Activated B cell treated with CpG ODN at 0.5 μM for 24 hours (primary cell): ENCODE measurements around the gene ERGIC1. TPM values are rescaled to one million over a fixed set of nuclear protein-coding genes. Genes with fewer than 3 reads are reported as not detected.

Experiments
- ATAC-seq: fragments of 200-7000 bp; cut with Tn5 transposase; one replicate; pipeline ENCODE4 v1.10.0; 2021; ENCODE audit warnings: low read depth, mild to moderate bottlenecking, moderate library complexity
- CTCF ChIA-PET: fragments of 350-600 bp; sonication (Branson Sonifier 250); formaldehyde crosslinking; loops from one replicate; lab custom pipeline; 2021; ENCODE audit warnings: antibody characterized with exemption; lab: Charles Lee
- POLR2A ChIA-PET: fragments of 350-600 bp; sonication (Branson Sonifier 250); formaldehyde crosslinking; loops from one replicate; lab custom pipeline; 2021; ENCODE audit warnings: antibody characterized with exemption; lab: Charles Lee
- DNase-seq: peaks from one replicate; pipeline ENCODE4 v3.0.0; 2022
- H3K27ac Mint-ChIP-seq: one replicate; pipeline ENCODE4 v1.8.0; 2020; ENCODE audit warnings: mixed read lengths
- H3K27me3 Mint-ChIP-seq: one replicate; pipeline ENCODE4 v1.8.0; 2021; ENCODE audit warnings: mixed read lengths
- H3K36me3 Mint-ChIP-seq: one replicate; pipeline ENCODE4 v1.8.0; 2021; ENCODE audit warnings: low read depth, mixed read lengths
- H3K4me1 Mint-ChIP-seq: one replicate; pipeline ENCODE4 v1.8.0; 2021; ENCODE audit warnings: mixed read lengths
- H3K4me3 Mint-ChIP-seq: one replicate; pipeline ENCODE4 v1.8.0; 2020; ENCODE audit warnings: mild to moderate bottlenecking, mixed read lengths
- H3K9me3 Mint-ChIP-seq: one replicate; pipeline ENCODE4 v1.8.0; 2020; ENCODE audit warnings: mixed read lengths
- intact Hi-C: fragments of 100-400 bp; cut with micrococcal nuclease; formaldehyde crosslinking; loops from one replicate; pipeline ENCODE4 v1.15.1; 2024
- total RNA-seq: library from RNA; stranded (reverse); gene quantifications from 2 replicates; pipeline ENCODE4 v1.2.3, GENCODE V29; 2022
- TF ChIP-seq, protein P1 (sequence below): fragments of 200-600 bp; IDR thresholded peaks from one replicate; pipeline ENCODE4 v1.8.0; 2022; ENCODE audit warnings: antibody characterized with exemption, mild to moderate bottlenecking

ERGIC1 gene
- total RNA-seq, 1 donor from 2014 or later, result 72.5 TPM

- H3K4me3 Mint-ChIP-seq, result no peak overlapping the region
- ChIA-PET POLR2A (interaction anchor here (0.6 to 1.7 kb wide), 4 partner anchors 12 to 25 kb away, joined by 5 to 10 read pairs (median 8); partner anchors contain the start of gene DUSP1), CTCF (interaction anchor here (1.1 kb wide), 1 partner anchor 17 kb away, joined by 3 read pairs; no protein-coding TSS in a partner anchor)
- intact Hi-C loops, result no loop called here
- peaks cover 14% of the 10 kb centered on the region for H3K4me1 Mint-ChIP-seq
- peak; percentile 18 for ATAC-seq
- no peak overlapping the region for H3K27ac Mint-ChIP-seq
- TF ChIP-seq, protein P1, sequence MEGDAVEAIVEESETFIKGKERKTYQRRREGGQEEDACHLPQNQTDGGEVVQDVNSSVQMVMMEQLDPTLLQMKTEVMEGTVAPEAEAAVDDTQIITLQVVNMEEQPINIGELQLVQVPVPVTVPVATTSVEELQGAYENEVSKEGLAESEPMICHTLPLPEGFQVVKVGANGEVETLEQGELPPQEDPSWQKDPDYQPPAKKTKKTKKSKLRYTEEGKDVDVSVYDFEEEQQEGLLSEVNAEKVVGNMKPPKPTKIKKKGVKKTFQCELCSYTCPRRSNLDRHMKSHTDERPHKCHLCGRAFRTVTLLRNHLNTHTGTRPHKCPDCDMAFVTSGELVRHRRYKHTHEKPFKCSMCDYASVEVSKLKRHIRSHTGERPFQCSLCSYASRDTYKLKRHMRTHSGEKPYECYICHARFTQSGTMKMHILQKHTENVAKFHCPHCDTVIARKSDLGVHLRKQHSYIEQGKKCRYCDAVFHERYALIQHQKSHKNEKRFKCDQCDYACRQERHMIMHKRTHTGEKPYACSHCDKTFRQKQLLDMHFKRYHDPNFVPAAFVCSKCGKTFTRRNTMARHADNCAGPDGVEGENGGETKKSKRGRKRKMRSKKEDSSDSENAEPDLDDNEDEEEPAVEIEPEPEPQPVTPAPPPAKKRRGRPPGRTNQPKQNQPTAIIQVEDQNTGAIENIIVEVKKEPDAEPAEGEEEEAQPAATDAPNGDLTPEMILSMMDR, result no peak
- H3K36me3 Mint-ChIP-seq, result no peaks in the 10 kb centered on the region
- no peaks in the 10 kb centered on the region for H3K27me3 Mint-ChIP-seq
- DNase-seq, result no peak
- H3K9me3 Mint-ChIP-seq, result no peaks in the 10 kb centered on the region
These were observed 45.0 kb upstream of the ERGIC1 start for GRCh38 chr5:172788771-172789686.

GRCh38 chr5:172789687-172790495, 44.2 kb upstream of the ERGIC1 start:
- TF ChIP-seq, protein P1, result no peak
- H3K4me3 Mint-ChIP-seq, result no peak overlapping the region
- no peaks in the 10 kb centered on the region for H3K9me3 Mint-ChIP-seq
- no peaks in the 10 kb centered on the region for H3K27me3 Mint-ChIP-seq
- POLR2A ChIA-PET, result interaction anchor here (0.6 to 1.7 kb wide), 2 partner anchors 18 to 19 kb away, joined by 9 to 11 read pairs; partner anchors contain the start of gene DUSP1
- peaks cover 19% of the 10 kb centered on the region for H3K4me1 Mint-ChIP-seq
- CTCF ChIA-PET, result interaction anchor here (1.1 kb wide), 1 partner anchor 17 kb away, joined by 3 read pairs; no protein-coding TSS in a partner anchor
- ATAC-seq, result no peak
- no peak overlapping the region for H3K27ac Mint-ChIP-seq
- no peaks in the 10 kb centered on the region for H3K36me3 Mint-ChIP-seq
- no peak for DNase-seq
- intact Hi-C loops, result no loop called here

DNA sequence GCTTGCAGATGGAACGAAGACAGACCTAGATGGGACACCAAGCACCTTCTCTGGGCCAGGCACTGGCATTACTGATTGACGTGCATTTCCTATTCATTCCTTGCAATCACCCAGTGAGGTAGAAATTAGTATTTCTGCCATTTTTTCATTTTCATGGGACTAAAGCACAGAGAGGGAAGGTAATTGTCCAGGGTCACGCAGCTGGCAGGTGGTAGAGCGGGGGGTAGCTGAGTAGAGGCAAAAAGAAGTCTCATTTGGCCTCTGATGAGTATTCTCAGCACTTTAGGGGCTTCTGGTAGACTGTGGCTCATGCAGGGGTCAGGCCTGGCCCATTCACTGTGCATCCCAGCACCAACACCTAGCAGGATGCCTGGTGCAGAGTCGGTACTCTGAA, 43.6 kb upstream of the ERGIC1 start:
- POLR2A ChIA-PET, result interaction anchor here (0.6 kb wide), 1 partner anchor 18 kb away, joined by 11 read pairs; no protein-coding TSS in a partner anchor

DNA sequence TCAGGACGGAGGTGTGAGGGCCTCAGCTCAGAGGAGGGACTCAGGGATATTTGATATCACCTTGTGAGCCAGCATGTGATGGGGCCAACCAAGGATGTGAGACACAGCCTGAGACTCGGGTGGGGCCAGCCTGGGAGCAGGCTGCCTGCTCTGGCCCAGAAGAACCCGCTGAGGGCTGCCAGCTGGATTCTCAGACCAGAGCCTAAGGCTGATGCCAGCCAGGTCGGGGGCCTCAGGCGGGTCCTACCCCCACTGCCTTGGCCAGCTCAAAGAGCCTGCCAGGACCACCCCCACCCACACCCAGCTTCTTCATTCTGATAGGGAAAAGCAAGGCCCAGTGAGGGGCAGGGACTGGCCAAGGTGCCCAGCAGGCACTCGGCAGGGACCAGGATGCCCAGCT, 42.8 kb upstream of the ERGIC1 start:
- Mint-ChIP-seq H3K27ac (no peak overlapping the region), H3K4me1 (peaks cover 19% of the 10 kb centered on the region), H3K27me3 (no peaks in the 10 kb centered on the region), H3K9me3 (no peaks in the 10 kb centered on the region), H3K4me3 (no peak overlapping the region), H3K36me3 (no peaks in the 10 kb centered on the region)
- DNase-seq (no peak), ATAC-seq (no peak)
- intact Hi-C loops, result no loop called here
- CTCF ChIA-PET, result no interaction called here
- TF ChIP-seq, protein P1, result no peak
- POLR2A ChIA-PET, result interaction anchor here (0.8 kb wide), 1 partner anchor 16 kb away, joined by 6 read pairs; no protein-coding TSS in a partner anchor

More for the DNA sequence above, 43.6 kb upstream of the ERGIC1 start:
- H3K4me3 Mint-ChIP-seq, result no peak overlapping the region
- CTCF ChIA-PET, result no interaction called here
- peaks cover 19% of the 10 kb centered on the region for H3K4me1 Mint-ChIP-seq
- H3K36me3 Mint-ChIP-seq, result no peaks in the 10 kb centered on the region
- H3K9me3 Mint-ChIP-seq, result no peaks in the 10 kb centered on the region
- H3K27ac Mint-ChIP-seq, result no peak overlapping the region
- H3K27me3 Mint-ChIP-seq, result no peaks in the 10 kb centered on the region
- no peak for ATAC-seq
- TF ChIP-seq, protein P1, result no peak
- intact Hi-C loops, result no loop called here
- DNase-seq, result no peak
